CD4-positive, alpha-beta T cell treated with Interleukin-17A for 1 hour (primary cell): Measurements from ENCODE around the gene ZNF468.
A peak's percentile ranks its signal among the peaks of the same experiment; 100 is the strongest.
"Not testable (repeated sequence)": the region's sequence is repeated elsewhere in the genome, so short reads cannot be mapped to it uniquely, and the experiment has no call there.

Experiments
- DNase-seq: peaks from one replicate; pipeline ENCODE4 v3.0.0-alpha.2; 2020

The ZNF468 gene

GRCh38 chr19:52857378-52858191, at the start of gene ZNF468:
Gene ZNF468, minus strand, starts transcription at chr19:52857619. Its CDS starts 3,347 bp downstream, at chr19:52854272.
- peak; percentile 79 for DNase-seq

- DNase-seq = not testable (repeated sequence)
Measured at GRCh38 chr19:52904052-52904780, 46.8 kb upstream of the ZNF468 start.

GRCh38 chr19:52901842-52902241, 44.4 kb upstream of the ZNF468 start:
- DNase-seq = no peak

- not testable (repeated sequence) for DNase-seq
Measured at GRCh38 chr19:52898596-52898995, 41.2 kb upstream of the ZNF468 start.

GRCh38 chr19:52898101-52898500, 40.7 kb upstream of the ZNF468 start:
- no peak for DNase-seq

GRCh38 chr19:52897138-52897935, 39.9 kb upstream of the ZNF468 start, which contains the start of gene ZNF320:
Gene ZNF320, minus strand, starts transcription at chr19:52897635. Its CDS starts 7,380 bp downstream, at chr19:52890255.
- peak; percentile 93 for DNase-seq

GRCh38 chr19:52896431-52897137, 39.2 kb upstream of the ZNF468 start:
- no peak for DNase-seq

- DNase-seq = no peak
Measured at GRCh38 chr19:52891336-52891735, 33.9 kb upstream of the ZNF468 start.

GRCh38 chr19:52889931-52890330, 32.5 kb upstream of the ZNF468 start:
- no peak for DNase-seq

GRCh38 chr19:52889076-52889475, 31.7 kb upstream of the ZNF468 start:
- DNase-seq = no peak

GRCh38 chr19:52880895-52881389, 23.5 kb upstream of the ZNF468 start:
- DNase-seq = no peak

- DNase-seq = not testable (repeated sequence)
Measured at GRCh38 chr19:52872996-52873395, 15.6 kb upstream of the ZNF468 start.

GRCh38 chr19:52871466-52871865, 14.0 kb upstream of the ZNF468 start:
- no peak for DNase-seq

GRCh38 chr19:52868031-52868430, 10.6 kb upstream of the ZNF468 start:
- not testable (repeated sequence) for DNase-seq

GRCh38 chr19:52856540-52857377, 660 bp downstream of the ZNF468 start:
- DNase-seq = not testable (repeated sequence)

GRCh38 chr19:52847352-52847751, 10.1 kb downstream of the ZNF468 start:
- DNase-seq = not testable (repeated sequence)

- DNase-seq = not testable (repeated sequence)
Measured at GRCh38 chr19:52840825-52841465, 16.5 kb downstream of the ZNF468 start.

- not testable (repeated sequence) for DNase-seq
Measured at GRCh38 chr19:52834289-52834688, 23.1 kb downstream of the ZNF468 start.

GRCh38 chr19:52833541-52833940, 23.9 kb downstream of the ZNF468 start:
- peak; percentile 46 for DNase-seq

GRCh38 chr19:52829866-52830265, 27.6 kb downstream of the ZNF468 start:
- DNase-seq = not testable (repeated sequence)

GRCh38 chr19:52825765-52826164, 31.7 kb downstream of the ZNF468 start:
- no peak for DNase-seq
